CD4-positive, alpha-beta T cell treated with Interleukin-17A for 4 hours (primary cell): ENCODE measurements around the gene DDX52.

Experiments used
- DNase-seq: peaks from one replicate; pipeline ENCODE4 v3.0.0-alpha.2; 2020; ENCODE audit warnings: mixed read lengths

DDX52 gene

DNA sequence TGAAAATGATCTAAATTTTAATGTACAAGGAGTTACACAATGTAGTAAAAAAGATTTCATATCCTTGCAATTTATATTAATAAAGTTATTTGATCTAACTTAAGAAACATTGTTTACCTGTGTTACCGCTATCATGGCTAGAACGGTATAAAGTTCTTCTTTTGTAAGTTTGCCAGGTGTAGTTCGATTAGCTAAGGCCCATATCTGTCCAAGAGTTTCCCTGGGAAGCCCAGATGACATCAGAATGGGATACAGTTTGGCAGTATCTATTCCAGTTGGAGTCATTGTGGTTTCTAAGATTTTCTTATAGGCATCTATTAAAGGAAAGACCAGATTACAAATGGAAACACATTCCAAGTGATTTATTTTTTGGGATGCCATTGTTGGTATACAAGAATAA is 71.6 kb downstream of the DDX52 start:
- no peak for DNase-seq

DNA sequence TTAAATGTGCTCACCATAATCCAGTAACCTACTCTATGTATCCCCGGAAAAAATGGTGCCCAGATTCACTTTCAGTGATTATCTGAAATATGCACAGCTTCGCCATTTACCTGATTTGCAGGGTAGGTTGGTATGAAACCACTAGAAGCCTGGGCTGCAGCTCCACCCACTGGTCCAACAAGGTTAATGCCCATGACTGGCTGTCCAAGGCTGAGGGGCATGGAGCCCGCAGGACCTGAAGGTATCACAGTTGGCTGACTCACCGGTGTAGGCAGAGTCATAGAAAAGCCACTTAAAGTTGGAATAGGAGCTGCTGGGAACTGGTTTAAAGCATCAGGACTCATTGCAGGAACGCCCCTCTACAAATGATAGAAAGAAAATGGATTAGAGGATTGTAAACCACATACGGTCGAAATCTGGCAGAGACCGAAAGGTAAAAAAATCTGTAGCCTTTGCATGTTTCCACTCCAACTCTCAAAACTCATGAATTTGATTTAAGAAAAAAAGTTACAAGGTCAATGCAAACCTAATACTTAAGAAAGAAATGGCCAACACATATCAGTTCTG is 72.6 kb downstream of the DDX52 start:
- DNase-seq: peak; percentile 43

DNA sequence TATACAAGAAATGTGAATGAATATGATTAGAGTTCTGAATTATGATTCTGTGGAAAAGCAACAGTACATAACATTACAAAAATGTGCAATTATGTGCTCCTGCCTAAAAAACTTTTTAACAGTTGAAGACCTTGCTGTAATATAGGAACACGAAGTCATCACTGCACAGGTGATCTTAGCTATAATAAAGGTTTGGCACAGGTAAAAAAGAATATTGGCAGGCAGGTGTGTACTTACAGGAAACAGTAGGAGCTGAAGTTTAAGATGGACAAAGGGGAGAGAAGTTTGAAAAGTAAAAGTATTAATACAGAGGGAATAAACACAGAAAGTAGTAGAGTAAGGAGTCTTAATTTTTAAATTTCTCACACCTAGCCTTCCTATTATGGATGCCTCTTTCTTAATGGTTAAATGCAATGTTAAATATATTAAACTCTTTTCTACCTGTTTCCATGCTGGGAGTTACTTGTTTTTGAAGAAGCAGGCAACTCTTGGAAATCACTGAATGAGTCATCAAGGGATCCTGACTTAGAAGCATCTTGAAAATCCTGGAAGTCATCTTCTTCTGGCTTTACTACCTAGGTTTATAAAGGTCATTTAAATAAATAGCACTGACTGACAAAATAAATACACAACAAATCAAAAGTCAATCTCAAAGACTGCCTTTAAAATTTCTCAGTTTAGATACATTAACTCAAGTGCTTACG is 74.7 kb downstream of the DDX52 start:
- no peak for DNase-seq

DNA sequence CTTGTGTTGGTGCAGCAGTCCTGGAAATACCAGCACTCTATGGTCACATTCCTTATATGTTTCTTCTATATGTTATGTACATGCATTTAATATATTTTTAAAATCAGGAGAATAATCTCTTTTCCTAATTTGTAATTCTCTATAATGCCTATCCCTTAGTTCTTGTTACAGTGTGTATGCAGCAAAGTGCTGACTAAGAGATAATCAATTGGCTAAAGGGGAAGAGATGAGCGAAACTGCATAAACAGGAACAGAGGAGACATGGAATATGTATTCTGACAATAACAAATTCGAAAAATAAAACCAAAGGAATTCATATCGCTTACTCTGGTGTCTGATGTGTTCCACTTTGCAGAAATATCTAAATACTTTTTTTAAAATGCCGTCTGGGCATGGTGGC is 75.7 kb downstream of the DDX52 start:
- DNase-seq: no peak

DNA sequence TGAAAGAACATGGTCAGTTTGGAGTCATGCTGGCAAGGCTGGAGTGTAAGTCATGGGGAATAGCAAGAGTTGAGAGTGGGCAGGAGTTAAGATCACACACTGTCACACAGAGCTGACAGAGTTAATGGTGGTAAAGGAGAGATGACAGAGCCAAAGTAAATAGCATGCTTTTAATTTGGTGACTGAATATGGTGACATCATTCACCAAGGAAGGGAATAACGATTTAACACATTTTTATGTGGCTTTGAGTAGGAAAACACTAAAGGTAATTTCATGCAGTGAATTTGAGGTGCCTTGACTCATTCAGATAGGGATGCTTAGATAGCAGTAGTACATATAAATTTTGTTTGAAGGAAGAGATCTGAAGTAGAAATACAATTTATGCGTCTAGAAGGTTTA is 76.1 kb downstream of the DDX52 start:
- DNase-seq: no peak

DNA sequence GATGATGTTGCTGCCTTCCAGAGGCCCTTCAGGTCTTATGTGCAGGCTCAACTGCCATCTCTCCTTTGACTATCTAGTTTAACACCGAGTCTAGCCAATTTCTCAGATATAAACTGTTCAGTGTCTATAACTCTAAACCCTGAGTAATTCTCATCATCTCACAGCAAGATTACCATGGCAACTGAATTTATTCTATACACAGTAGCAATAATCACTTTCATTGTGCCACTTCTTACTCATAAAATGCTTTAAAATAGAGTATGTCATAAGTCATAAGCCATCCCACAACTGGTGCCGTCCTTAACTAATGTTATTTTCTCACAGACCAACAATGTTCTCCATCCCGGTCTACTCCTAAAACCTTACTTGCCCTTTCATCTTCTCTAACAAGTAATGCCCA is 79.0 kb downstream of the DDX52 start:
- no peak for DNase-seq

DNA sequence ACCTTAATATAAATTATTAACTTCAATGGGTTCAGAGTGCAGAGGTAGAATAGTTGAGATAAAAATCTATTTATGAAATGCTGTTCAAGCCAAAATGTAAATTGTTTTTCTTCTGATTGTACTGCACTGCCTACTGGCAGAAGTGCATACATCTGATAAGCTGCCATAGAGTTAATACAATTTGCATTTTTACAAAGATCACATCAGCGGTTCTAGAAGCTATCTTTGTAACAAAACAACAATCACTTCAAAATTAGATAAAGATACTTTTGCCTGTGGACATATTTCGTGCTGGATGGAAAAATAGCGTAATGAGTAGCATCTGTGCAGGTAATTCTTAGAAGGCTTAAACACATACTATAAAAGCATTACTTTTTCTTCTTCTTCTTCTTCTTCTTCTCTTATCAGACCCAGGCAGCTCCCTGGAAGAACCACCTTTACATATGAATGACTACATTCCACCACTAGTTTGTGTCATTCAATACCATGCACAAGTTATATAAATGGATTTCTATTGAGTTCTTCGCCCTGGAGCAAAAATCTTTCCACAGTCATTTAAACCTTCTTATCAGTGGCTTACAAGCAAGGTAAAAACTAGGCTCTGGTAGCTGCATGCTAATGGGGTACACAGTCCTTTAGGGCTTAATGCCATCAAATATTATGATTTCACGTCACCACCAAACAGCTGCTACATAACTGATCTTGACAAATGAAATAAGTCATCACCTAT is 81.1 kb downstream of the DDX52 start:
- DNase-seq: no peak
